ENCODE measurements around the gene ARSI.

Gene ARSI

GRCh38 chr5:150263801-150264621 is 38.7 kb downstream of the ARSI start:
- DNase-seq (ENCODE audit: insufficient read length, low spot score): no peak
- TF ChIP-seq TAF1 (IDR thresholded peaks at IDR 0.05; ENCODE audit: low read depth, low read length) (no peak), PAX5 (IDR thresholded peaks at IDR 0.05; ENCODE audit: insufficient read depth, low read length, severe bottlenecking) (no peak), POLR2A (IDR thresholded peaks at IDR 0.05; ENCODE audit: low read depth, low read length) (no peak), POLR2AphosphoS5 (IDR thresholded peaks at IDR 0.05; ENCODE audit: low read depth, low read length) (no peak), SPI1 (IDR thresholded peaks at IDR 0.05; ENCODE audit: low read depth, low read length) (no peak), POU2F2 (IDR thresholded peaks at IDR 0.05; ENCODE audit: low read depth, low read length) (no peak)
- no peak for FAIRE-seq

GRCh38 chr5:150263375-150263775 is 39.3 kb downstream of the ARSI start:
- peak; percentile 85 for FAIRE-seq

GRCh38 chr5:150262502-150262901 is 40.2 kb downstream of the ARSI start:
- TF ChIP-seq TAF1 (IDR thresholded peaks at IDR 0.05; ENCODE audit: low read depth, low read length) (no peak), PAX5 (IDR thresholded peaks at IDR 0.05; ENCODE audit: insufficient read depth, low read length, severe bottlenecking) (no peak), POLR2A (IDR thresholded peaks at IDR 0.05; ENCODE audit: low read depth, low read length) (no peak), SPI1 (IDR thresholded peaks at IDR 0.05; ENCODE audit: low read depth, low read length) (no peak), POLR2AphosphoS5 (IDR thresholded peaks at IDR 0.05; ENCODE audit: low read depth, low read length) (no peak), POU2F2 (IDR thresholded peaks at IDR 0.05; ENCODE audit: low read depth, low read length) (no peak)
- FAIRE-seq: no peak
- no peak for DNase-seq (ENCODE audit: insufficient read length, low spot score)

More at GRCh38 chr5:150263375-150263775, 39.3 kb downstream of the ARSI start:
- TF ChIP-seq POLR2A (IDR thresholded peaks at IDR 0.05; ENCODE audit: low read depth, low read length) (no peak), SPI1 (IDR thresholded peaks at IDR 0.05; ENCODE audit: low read depth, low read length) (no peak), TAF1 (IDR thresholded peaks at IDR 0.05; ENCODE audit: low read depth, low read length) (no peak), PAX5 (IDR thresholded peaks at IDR 0.05; ENCODE audit: insufficient read depth, low read length, severe bottlenecking) (no peak), POU2F2 (IDR thresholded peaks at IDR 0.05; ENCODE audit: low read depth, low read length) (no peak), POLR2AphosphoS5 (IDR thresholded peaks at IDR 0.05; ENCODE audit: low read depth, low read length) (no peak)
- no peak for DNase-seq (ENCODE audit: insufficient read length, low spot score)

- DNase-seq (ENCODE audit: insufficient read length, low spot score) (no peak), FAIRE-seq (no peak)
- TF ChIP-seq PAX5 (IDR thresholded peaks at IDR 0.05; ENCODE audit: insufficient read depth, low read length, severe bottlenecking) (no peak), POLR2A (IDR thresholded peaks at IDR 0.05; ENCODE audit: low read depth, low read length) (no peak), POU2F2 (IDR thresholded peaks at IDR 0.05; ENCODE audit: low read depth, low read length) (no peak), SPI1 (IDR thresholded peaks at IDR 0.05; ENCODE audit: low read depth, low read length) (no peak), TAF1 (IDR thresholded peaks at IDR 0.05; ENCODE audit: low read depth, low read length) (no peak), POLR2AphosphoS5 (IDR thresholded peaks at IDR 0.05; ENCODE audit: low read depth, low read length) (no peak)
These were observed 41.5 kb downstream of the ARSI start for GRCh38 chr5:150261231-150261630.

GRCh38 chr5:150258130-150258529 is 44.6 kb downstream of the ARSI start:
- TF ChIP-seq SPI1 (IDR thresholded peaks at IDR 0.05; ENCODE audit: low read depth, low read length): no peak
- no peak for TF ChIP-seq POLR2A (IDR thresholded peaks at IDR 0.05; ENCODE audit: low read depth, low read length)
- no peak for TF ChIP-seq PAX5 (IDR thresholded peaks at IDR 0.05; ENCODE audit: insufficient read depth, low read length, severe bottlenecking)
- TF ChIP-seq POLR2AphosphoS5 (IDR thresholded peaks at IDR 0.05; ENCODE audit: low read depth, low read length): no peak
- TF ChIP-seq POU2F2 (IDR thresholded peaks at IDR 0.05; ENCODE audit: low read depth, low read length): no peak
- no peak for TF ChIP-seq TAF1 (IDR thresholded peaks at IDR 0.05; ENCODE audit: low read depth, low read length)
- peak; percentile 50 for DNase-seq (ENCODE audit: insufficient read length, low spot score)
- FAIRE-seq: peak; percentile 69

GRCh38 chr5:150257424-150257823 is 45.3 kb downstream of the ARSI start:
- FAIRE-seq (no peak), DNase-seq (ENCODE audit: insufficient read length, low spot score) (no peak)
- TF ChIP-seq SPI1 (IDR thresholded peaks at IDR 0.05; ENCODE audit: low read depth, low read length): no peak
- no peak for TF ChIP-seq TAF1 (IDR thresholded peaks at IDR 0.05; ENCODE audit: low read depth, low read length)
- TF ChIP-seq PAX5 (IDR thresholded peaks at IDR 0.05; ENCODE audit: insufficient read depth, low read length, severe bottlenecking): no peak
- no peak for TF ChIP-seq POLR2A (IDR thresholded peaks at IDR 0.05; ENCODE audit: low read depth, low read length)
- TF ChIP-seq POLR2AphosphoS5 (IDR thresholded peaks at IDR 0.05; ENCODE audit: low read depth, low read length): no peak
- no peak for TF ChIP-seq POU2F2 (IDR thresholded peaks at IDR 0.05; ENCODE audit: low read depth, low read length)

GRCh38 chr5:150256410-150257064 is 46.2 kb downstream of the ARSI start:
- TF ChIP-seq POLR2A (IDR thresholded peaks at IDR 0.05; ENCODE audit: low read depth, low read length): no peak
- no peak for TF ChIP-seq SPI1 (IDR thresholded peaks at IDR 0.05; ENCODE audit: low read depth, low read length)
- no peak for TF ChIP-seq TAF1 (IDR thresholded peaks at IDR 0.05; ENCODE audit: low read depth, low read length)
- no peak for TF ChIP-seq POU2F2 (IDR thresholded peaks at IDR 0.05; ENCODE audit: low read depth, low read length)
- no peak for TF ChIP-seq POLR2AphosphoS5 (IDR thresholded peaks at IDR 0.05; ENCODE audit: low read depth, low read length)
- no peak for TF ChIP-seq PAX5 (IDR thresholded peaks at IDR 0.05; ENCODE audit: insufficient read depth, low read length, severe bottlenecking)
- FAIRE-seq (no peak), DNase-seq (ENCODE audit: insufficient read length, low spot score) (no peak)

GRCh38 chr5:150255659-150256409 is 46.9 kb downstream of the ARSI start:
- DNase-seq (ENCODE audit: insufficient read length, low spot score): no peak
- no peak for FAIRE-seq
- no peak for TF ChIP-seq POU2F2 (IDR thresholded peaks at IDR 0.05; ENCODE audit: low read depth, low read length)
- no peak for TF ChIP-seq PAX5 (IDR thresholded peaks at IDR 0.05; ENCODE audit: insufficient read depth, low read length, severe bottlenecking)
- TF ChIP-seq POLR2AphosphoS5 (IDR thresholded peaks at IDR 0.05; ENCODE audit: low read depth, low read length): no peak
- no peak for TF ChIP-seq SPI1 (IDR thresholded peaks at IDR 0.05; ENCODE audit: low read depth, low read length)

- TF ChIP-seq TAF1 (IDR thresholded peaks at IDR 0.05; ENCODE audit: low read depth, low read length): no peak
- no peak for TF ChIP-seq SPI1 (IDR thresholded peaks at IDR 0.05; ENCODE audit: low read depth, low read length)
- TF ChIP-seq POU2F2 (IDR thresholded peaks at IDR 0.05; ENCODE audit: low read depth, low read length): no peak
- TF ChIP-seq POLR2AphosphoS5 (IDR thresholded peaks at IDR 0.05; ENCODE audit: low read depth, low read length): no peak
- no peak for TF ChIP-seq POLR2A (IDR thresholded peaks at IDR 0.05; ENCODE audit: low read depth, low read length)
- no peak for TF ChIP-seq PAX5 (IDR thresholded peaks at IDR 0.05; ENCODE audit: insufficient read depth, low read length, severe bottlenecking)
- DNase-seq (ENCODE audit: insufficient read length, low spot score): no peak
- no peak for FAIRE-seq
These were observed 47.9 kb downstream of the ARSI start for GRCh38 chr5:150254774-150255173.

Measured in GM12891 (cell line).